Activated T-helper 1 cell treated with anti-CD3 and anti-CD28 coated beads, Interleukin-12 subunit alpha, Interleukin-12 subunit beta, Interleukin-2, Interleukin-4 antibody, amounts not matched to agents 30 ng/mL and 10 ng/mL and 1 ng/mL, durations not matched to agents 14 hours and 24 hours and 36 hours (primary cell): Measurements from ENCODE around the gene TANGO2. TPM values are rescaled to one million over a fixed set of nuclear protein-coding genes. Genes with fewer than 3 reads are reported as not detected.
A peak's percentile ranks its signal among the peaks of the same experiment; 100 is the strongest.

Experiments
- DNase-seq: peaks from one replicate; pipeline ENCODE4 v3.0.0; 2021; ENCODE audit warnings: low spot score
- H3K27ac Mint-ChIP-seq: one replicate; pipeline ENCODE4 v1.8.0; 2021; ENCODE audit warnings: mild to moderate bottlenecking, mixed read lengths
- H3K27me3 Mint-ChIP-seq: one replicate; pipeline ENCODE4 v1.8.0; 2022; ENCODE audit warnings: mild to moderate bottlenecking, moderate library complexity, mixed read lengths; ENCODE audit not compliant: insufficient read depth
- H3K36me3 Mint-ChIP-seq: one replicate; pipeline ENCODE4 v1.8.0; 2021; ENCODE audit warnings: low read depth, mixed read lengths
- H3K4me1 Mint-ChIP-seq: one replicate; pipeline ENCODE4 v1.8.0; 2021; ENCODE audit warnings: low read depth, mixed read lengths
- H3K4me3 Mint-ChIP-seq: one replicate; pipeline ENCODE4 v1.8.0; 2021; ENCODE audit warnings: mild to moderate bottlenecking, moderate library complexity, mixed read lengths
- H3K9me3 Mint-ChIP-seq: one replicate; pipeline ENCODE4 v1.8.0; 2021; ENCODE audit warnings: mixed read lengths
- intact Hi-C: fragments of 100-400 bp; cut with micrococcal nuclease; formaldehyde crosslinking; loops from one replicate; pipeline ENCODE4 v1.15.1; 2024
- total RNA-seq: library from RNA; stranded (reverse); gene quantifications from 2 replicates; pipeline ENCODE4 v1.2.3, GENCODE V29; 2022

TANGO2 gene
- total RNA-seq, 1 donor from 2014 or later, result 29.2 TPM

- Mint-ChIP-seq H3K4me3 (no peak overlapping the region), H3K27ac (peak overlapping the region; percentile 76), H3K36me3 (peaks cover 31% of the 10 kb centered on the region), H3K9me3 (no peaks in the 10 kb centered on the region), H3K27me3 (peaks cover 3% of the 10 kb centered on the region), H3K4me1 (peaks cover 33% of the 10 kb centered on the region)
- no peak for DNase-seq
- intact Hi-C loops, result loop anchor here (10.0 kb wide), 1 partner anchor 894 kb away; the partner anchor contains the start of gene THAP7
Observed at GRCh38 chr22:20110359-20110985, 89.6 kb downstream of the TANGO2 start.

GRCh38 chr22:20111045-20111688 is 90.3 kb downstream of the TANGO2 start:
- Mint-ChIP-seq H3K9me3 (no peaks in the 10 kb centered on the region), H3K36me3 (peaks cover 31% of the 10 kb centered on the region)

DNA sequence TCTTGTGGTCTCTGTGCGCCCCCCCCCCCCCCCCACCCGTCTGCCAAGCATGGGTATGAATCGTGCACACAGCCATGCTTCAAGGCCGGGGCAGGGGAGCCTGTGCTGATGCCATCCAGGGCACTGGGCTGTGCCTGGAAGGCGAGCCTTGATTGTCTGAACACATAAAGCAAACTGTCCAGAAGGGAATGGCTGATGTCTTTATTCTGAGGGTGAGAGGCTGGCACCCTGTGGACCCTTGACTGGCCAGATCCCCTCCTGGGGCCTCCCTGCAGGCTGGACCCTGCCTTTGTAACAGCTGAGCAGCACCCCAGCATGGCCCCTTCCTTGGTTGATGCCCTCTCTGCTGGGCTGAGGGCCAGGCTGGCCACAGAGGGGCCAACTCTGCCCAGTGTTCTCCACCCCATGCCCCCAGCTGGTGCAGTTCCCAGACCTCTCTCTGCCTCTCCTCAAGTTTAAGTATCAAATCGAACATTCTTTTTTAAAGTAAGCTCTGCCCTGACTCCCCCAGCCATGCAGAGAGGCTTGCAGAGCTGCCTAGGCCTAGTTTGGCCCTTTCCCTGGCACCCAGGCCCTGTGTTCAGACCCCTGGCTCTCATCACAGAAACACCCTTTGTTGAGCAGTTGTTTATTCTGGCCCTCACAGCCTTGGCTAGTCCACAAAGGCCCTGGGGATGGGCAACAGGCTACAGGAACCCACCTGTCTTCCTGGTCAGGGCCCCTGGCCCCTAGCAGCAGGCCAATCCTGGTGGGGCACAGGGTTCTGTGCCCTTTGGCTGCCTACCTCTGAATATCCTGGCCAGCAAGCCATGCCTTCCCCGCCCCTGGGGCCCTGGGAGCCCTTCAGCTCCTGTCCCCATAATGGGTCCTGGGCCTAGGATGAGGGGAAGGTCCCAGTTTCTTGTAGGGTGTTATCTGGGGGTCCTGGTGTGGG is 91.0 kb downstream of the TANGO2 start:
- H3K36me3 Mint-ChIP-seq, result peaks cover 35% of the 10 kb centered on the region
- peaks cover 33% of the 10 kb centered on the region for H3K4me1 Mint-ChIP-seq
- peak overlapping the region; percentile 92 for H3K27ac Mint-ChIP-seq
- H3K27me3 Mint-ChIP-seq, result peaks cover 3% of the 10 kb centered on the region
- no peak for DNase-seq
- no peaks in the 10 kb centered on the region for H3K9me3 Mint-ChIP-seq
- peak overlapping the region; percentile 51 for H3K4me3 Mint-ChIP-seq
- intact Hi-C loops, result loop anchor here (1.0 to 10.0 kb wide), 2 partner anchors 12 to 893 kb away; partner anchors contain the start of gene THAP7

More at GRCh38 chr22:20111045-20111688, 90.3 kb downstream of the TANGO2 start:
- Mint-ChIP-seq H3K27ac (peak overlapping the region; percentile 76), H3K4me1 (peaks cover 33% of the 10 kb centered on the region), H3K4me3 (no peak overlapping the region), H3K27me3 (peaks cover 3% of the 10 kb centered on the region)
- DNase-seq, result no peak
- intact Hi-C loops, result loop anchor here (1.0 to 10.0 kb wide), 2 partner anchors 11 to 894 kb away; partner anchors contain the start of gene THAP7

GRCh38 chr22:20112623-20113511 is 92.0 kb downstream of the TANGO2 start:
- Mint-ChIP-seq H3K9me3 (no peaks in the 10 kb centered on the region), H3K27me3 (peaks cover 3% of the 10 kb centered on the region), H3K36me3 (peaks cover 32% of the 10 kb centered on the region), H3K27ac (peak overlapping the region; percentile 92), H3K4me1 (peaks cover 33% of the 10 kb centered on the region), H3K4me3 (no peak overlapping the region)
- no peak for DNase-seq
- intact Hi-C loops, result loop anchor here (10.0 kb wide), 1 partner anchor 892 kb away; the partner anchor contains the start of gene THAP7

GRCh38 chr22:20113551-20114310 is 92.8 kb downstream of the TANGO2 start:
- peaks cover 34% of the 10 kb centered on the region for H3K36me3 Mint-ChIP-seq
- intact Hi-C loops, result loop anchor here (10.0 kb wide), 1 partner anchor 891 kb away; the partner anchor contains the start of gene THAP7
- H3K27me3 Mint-ChIP-seq, result peaks cover 3% of the 10 kb centered on the region
- H3K4me1 Mint-ChIP-seq, result peaks cover 36% of the 10 kb centered on the region
- H3K27ac Mint-ChIP-seq, result peak overlapping the region; percentile 74
- no peaks in the 10 kb centered on the region for H3K9me3 Mint-ChIP-seq
- no peak for DNase-seq
- H3K4me3 Mint-ChIP-seq, result peak overlapping the region; percentile 26

DNA sequence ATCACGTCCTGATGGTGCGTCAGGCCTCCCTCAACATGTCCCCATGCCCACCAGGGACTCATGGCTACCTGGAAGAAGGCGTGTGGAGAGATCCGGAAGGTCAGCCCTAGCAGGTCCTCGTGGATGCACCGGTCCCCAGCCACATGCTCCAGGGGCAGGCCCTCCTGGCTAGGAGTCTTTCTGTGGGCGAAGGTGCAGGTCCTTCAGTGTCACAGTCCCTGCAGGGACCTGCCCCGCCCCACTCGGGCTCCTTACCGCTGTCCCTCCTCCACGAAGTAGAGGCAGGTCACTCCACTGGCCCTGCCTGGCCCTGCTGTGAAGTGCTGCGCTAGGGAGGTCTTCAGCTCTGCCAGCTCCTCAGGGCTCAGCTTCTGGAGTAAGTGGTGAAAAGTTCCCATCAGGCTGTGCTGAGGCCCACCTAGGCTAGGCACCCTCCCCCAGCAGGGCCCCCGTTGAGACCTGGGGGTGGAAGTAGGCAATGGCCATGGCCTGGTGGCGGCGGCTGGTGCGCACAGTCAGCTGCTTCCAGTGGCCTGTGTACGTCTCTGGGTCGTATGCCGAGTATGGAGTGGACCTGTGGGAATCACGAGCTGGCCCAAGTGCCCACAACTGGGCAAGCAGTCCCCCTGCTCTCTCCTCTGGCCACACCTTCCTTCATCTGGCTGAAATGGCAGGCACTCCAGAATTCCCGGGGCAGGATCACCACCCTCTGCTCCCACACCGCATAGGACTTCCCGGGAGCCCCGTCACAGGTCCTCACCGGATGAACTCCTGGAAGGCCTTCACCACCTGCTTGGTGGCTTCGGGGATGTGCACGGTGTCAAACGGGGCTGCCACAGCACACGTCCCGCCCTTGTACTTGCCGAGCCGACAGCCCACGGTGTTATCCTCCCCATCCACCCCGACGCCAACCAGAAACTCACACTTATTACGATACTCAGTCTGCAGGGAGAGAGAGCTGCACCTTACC is 93.9 kb downstream of the TANGO2 start:
- intact Hi-C loops, result loop anchor here (10.0 kb wide), 1 partner anchor 890 kb away; the partner anchor contains the start of gene THAP7
- peaks cover 3% of the 10 kb centered on the region for H3K27me3 Mint-ChIP-seq

DNA sequence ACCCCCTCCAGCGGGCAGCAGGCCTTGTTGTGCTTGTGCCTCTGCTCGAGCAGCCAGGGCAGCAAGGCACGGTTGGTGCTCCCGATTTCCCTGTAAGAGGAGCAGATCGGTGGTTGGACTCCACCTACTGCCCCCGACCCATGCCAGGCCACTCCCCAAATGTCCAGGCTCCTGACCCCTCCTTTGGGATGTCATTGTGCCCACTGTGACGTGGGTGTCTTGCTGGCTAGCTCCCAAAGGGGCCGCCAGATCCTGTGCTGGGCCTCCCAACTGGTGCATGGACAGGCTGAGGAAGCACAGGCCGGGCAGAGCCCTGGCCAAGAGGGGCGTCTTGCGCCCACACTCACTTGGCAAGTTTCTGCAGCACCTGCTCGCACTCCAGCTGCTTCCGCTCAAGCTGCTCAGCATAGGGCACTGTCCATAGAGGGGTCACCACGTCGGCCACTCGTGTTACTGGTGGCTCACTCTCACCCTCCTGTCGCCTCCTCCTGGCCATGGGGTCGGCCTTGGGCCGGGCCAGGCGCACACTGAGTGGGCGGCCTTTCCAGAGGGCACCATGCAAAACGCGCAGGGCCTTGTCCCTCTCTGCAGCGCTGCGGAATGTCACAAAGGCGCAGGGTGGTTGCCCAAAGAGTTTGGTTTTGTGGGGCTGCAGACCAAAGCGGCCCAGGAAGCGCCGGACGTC is 94.9 kb downstream of the TANGO2 start, which contains the start of gene RANBP1:
Gene RANBP1 (plus strand): TSS at position 414 of the 685 bp plus-strand sequence. CDS start 81 bp downstream, at position 495.
- H3K4me1 Mint-ChIP-seq, result peaks cover 43% of the 10 kb centered on the region
- intact Hi-C loops, result loop anchor here (10.0 kb wide), 1 partner anchor 889 kb away; the partner anchor contains the start of gene THAP7
- peaks cover 48% of the 10 kb centered on the region for H3K36me3 Mint-ChIP-seq
- no peak for DNase-seq
- H3K27ac Mint-ChIP-seq, result peak within 1 kb of the TSS; percentile 96
- peaks cover 3% of the 10 kb centered on the region for H3K27me3 Mint-ChIP-seq
- peak within 1 kb of the TSS; percentile 94 for H3K4me3 Mint-ChIP-seq
- no peaks in the 10 kb centered on the region for H3K9me3 Mint-ChIP-seq

More for the DNA sequence above, 93.9 kb downstream of the TANGO2 start:
- Mint-ChIP-seq H3K36me3 (peaks cover 43% of the 10 kb centered on the region), H3K27ac (peak overlapping the region; percentile 74), H3K9me3 (no peaks in the 10 kb centered on the region), H3K4me3 (peak overlapping the region; percentile 81), H3K4me1 (peaks cover 47% of the 10 kb centered on the region)
- no peak for DNase-seq

- Mint-ChIP-seq H3K4me1 (peaks cover 37% of the 10 kb centered on the region), H3K27ac (peak overlapping the region; percentile 96), H3K27me3 (peaks cover 3% of the 10 kb centered on the region), H3K36me3 (peaks cover 44% of the 10 kb centered on the region), H3K9me3 (no peaks in the 10 kb centered on the region), H3K4me3 (peak overlapping the region; percentile 94)
- no peak for DNase-seq
- intact Hi-C loops, result loop anchor here (10.0 kb wide), 1 partner anchor 888 kb away; the partner anchor contains the start of gene THAP7
Observed at GRCh38 chr22:20116376-20116950, 95.6 kb downstream of the TANGO2 start.
